ENCODE results near the gene THRB. TPM values are rescaled to one million over a fixed set of nuclear protein-coding genes. Genes with fewer than 3 reads are reported as not detected.

Gene THRB
- total RNA-seq, 2 donors from 2014 or later = 6.7 to 6.9 TPM

DNA sequence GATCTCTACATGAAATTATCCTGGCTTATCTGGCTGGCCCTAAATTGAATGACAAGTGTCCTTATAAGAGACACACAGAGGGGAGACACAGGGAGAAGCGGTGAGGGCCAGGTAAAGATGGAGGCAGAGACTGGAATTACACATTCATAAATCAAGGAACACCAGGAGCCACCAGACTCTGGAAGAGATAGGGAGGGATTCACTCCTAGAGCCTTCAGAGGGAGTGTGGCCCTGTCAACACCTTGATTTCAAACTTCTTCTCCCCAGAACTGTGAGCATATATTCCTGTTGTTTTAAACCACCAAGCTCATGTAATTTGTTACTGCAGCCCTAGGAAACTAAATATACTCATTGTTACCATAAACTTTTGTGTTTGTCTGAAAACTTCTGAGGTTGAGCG, 193.7 kb downstream of the THRB start:
- Histone ChIP-seq H3K4me1 (peaks cover 11% of the 10 kb centered on the region), H3K27me3 (no peaks in the 10 kb centered on the region), H3K4me3 (no peak overlapping the region), H3K9me3 (no peaks in the 10 kb centered on the region), H3K27ac (no peak overlapping the region), H3K36me3 (replicated peaks in 1 of 2; ENCODE audit: insufficient read depth in 1 of 2, low read depth in 2 of 2) (no peaks in the 10 kb centered on the region)
- WGBS, 2 donors = 91 to 93% methylated on average over 2 of the region's 2 CpGs
- intact Hi-C loops (cut with DNase I) = no loop called here
- DNase-seq = no peak
- TF ChIP-seq POLR2A (IDR thresholded peaks at IDR 0.05) = no peak
- TF ChIP-seq CTCF (IDR thresholded peaks at IDR 0.05) = no peak
- ATAC-seq = no peak

GRCh38 chr3:24299806-24300626, 194.6 kb downstream of the THRB start:
- H3K36me3 ChIP-seq (replicated peaks in 1 of 2; ENCODE audit: insufficient read depth in 1 of 2, low read depth in 2 of 2) = no peaks in the 10 kb centered on the region
- 71% methylated on average over 6 of the region's 6 CpGs for WGBS, 2 donors
- H3K27ac ChIP-seq = no peak overlapping the region
- no peaks in the 10 kb centered on the region for H3K9me3 ChIP-seq
- DNase-seq (peak in 1 of 4 donors; percentile 9), ATAC-seq (peak; percentile 30)
- H3K4me3 ChIP-seq = no peak overlapping the region
- peaks cover 7% of the 10 kb centered on the region for H3K4me1 ChIP-seq
- no peaks in the 10 kb centered on the region for H3K27me3 ChIP-seq
- intact Hi-C loops (cut with DNase I) = no loop called here
- TF ChIP-seq CTCF (IDR thresholded peaks at IDR 0.05) = no peak
- no peak for TF ChIP-seq POLR2A (IDR thresholded peaks at IDR 0.05)

DNA sequence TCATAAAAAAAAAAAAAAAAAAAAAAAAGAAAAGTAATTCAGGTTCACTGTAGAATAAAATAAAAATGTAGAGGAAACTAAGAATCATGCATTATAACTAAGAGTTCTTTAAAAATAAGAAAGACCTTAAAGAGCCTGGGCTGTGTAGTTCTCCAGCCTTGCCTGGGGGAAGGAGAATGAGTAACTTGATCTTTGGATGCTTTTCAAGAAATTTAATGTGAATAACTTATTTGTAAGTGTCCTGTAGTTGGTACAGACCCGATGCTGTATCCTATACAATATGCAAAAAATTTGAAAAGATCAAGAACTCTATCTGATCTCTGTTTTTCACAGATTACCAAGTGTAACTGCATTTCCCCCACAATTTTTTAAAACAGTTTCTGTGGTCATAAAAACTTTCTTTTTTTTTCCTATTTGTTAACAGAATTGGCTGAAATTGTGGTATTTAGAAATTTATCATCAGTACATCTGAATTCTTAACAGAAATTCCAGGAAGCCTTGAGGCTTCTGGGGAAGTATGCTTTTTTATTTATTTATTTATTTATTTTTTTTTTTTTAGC, 195.3 kb downstream of the THRB start:
- no peak for TF ChIP-seq POLR2A (IDR thresholded peaks at IDR 0.05)
- no peak for TF ChIP-seq CTCF (IDR thresholded peaks at IDR 0.05)
- Histone ChIP-seq H3K36me3 (replicated peaks in 1 of 2; ENCODE audit: insufficient read depth in 1 of 2, low read depth in 2 of 2) (no peaks in the 10 kb centered on the region), H3K27me3 (no peaks in the 10 kb centered on the region), H3K9me3 (no peaks in the 10 kb centered on the region), H3K27ac (no peak overlapping the region), H3K4me1 (peaks cover 7% of the 10 kb centered on the region), H3K4me3 (no peak overlapping the region)
- WGBS, 2 donors = 31 to 39% methylated on average over 1 of the region's 1 CpG
- intact Hi-C loops (cut with DNase I) = no loop called here
- no peak for DNase-seq
- no peak for ATAC-seq

- Histone ChIP-seq H3K27ac (no peak overlapping the region), H3K27me3 (no peaks in the 10 kb centered on the region), H3K36me3 (replicated peaks in 1 of 2; ENCODE audit: insufficient read depth in 1 of 2, low read depth in 2 of 2) (no peaks in the 10 kb centered on the region), H3K4me1 (peaks cover 7% of the 10 kb centered on the region), H3K4me3 (no peak overlapping the region), H3K9me3 (no peaks in the 10 kb centered on the region)
- intact Hi-C loops (cut with DNase I) = no loop called here
- TF ChIP-seq CTCF (IDR thresholded peaks at IDR 0.05) (no peak), POLR2A (IDR thresholded peaks at IDR 0.05) (no peak)
- WGBS, 2 donors = 89 to 91% methylated on average over 5 of the region's 5 CpGs
- DNase-seq = no peak
- no peak for ATAC-seq
These were observed 198.0 kb downstream of the THRB start for GRCh38 chr3:24296441-24297205.
